IPS-NIHi7 (cell line): ENCODE measurements around the gene DAAM2.

Source experiments
- DNase-seq: peaks from one replicate; pipeline ENCODE4 v3.0.0; 2012; ENCODE audit warnings: mixed read lengths; ENCODE audit errors: extremely low spot score

DAAM2 gene

GRCh38 chr6:39886871-39887270 lies 94.7 kb downstream of the DAAM2 start:
- no peak for DNase-seq

GRCh38 chr6:39887692-39888450 lies 95.7 kb downstream of the DAAM2 start:
- DNase-seq: peak; percentile 55

DNA sequence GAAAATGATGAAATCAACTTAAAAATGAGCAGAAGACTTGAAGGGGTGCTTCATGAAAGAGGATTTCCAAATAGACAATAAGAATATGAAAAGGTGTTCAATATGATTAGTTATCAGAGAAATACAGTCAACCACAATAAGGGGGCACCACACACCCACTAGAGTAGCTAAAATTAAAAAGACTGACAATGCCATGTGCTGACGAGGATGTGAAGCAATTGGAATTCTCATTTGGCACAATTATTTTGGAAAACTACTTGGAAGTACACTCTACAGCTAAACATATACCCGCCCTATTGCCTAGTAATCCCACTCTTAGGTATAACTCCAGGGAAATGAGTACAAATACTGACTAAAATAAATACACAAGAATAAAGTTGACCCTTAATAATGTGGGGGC lies 97.1 kb downstream of the DAAM2 start:
- no peak for DNase-seq

DNA sequence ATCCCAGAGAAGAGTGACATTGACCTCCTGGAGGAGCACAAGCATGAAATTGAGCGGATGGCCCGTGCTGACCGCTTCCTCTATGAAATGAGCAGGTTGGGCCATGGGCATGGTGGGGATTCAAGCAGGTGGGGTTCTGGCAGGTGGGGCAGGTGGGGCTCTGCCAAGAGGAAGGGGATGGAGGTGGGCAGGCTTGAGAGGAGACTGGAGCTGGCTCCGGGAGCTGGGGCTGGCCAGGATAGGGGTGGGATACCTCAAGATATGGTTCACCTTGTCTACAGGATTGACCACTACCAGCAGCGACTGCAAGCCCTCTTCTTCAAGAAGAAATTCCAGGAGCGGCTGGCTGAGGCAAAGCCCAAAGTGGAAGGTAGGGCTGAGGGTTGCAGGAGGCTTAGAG lies 99.2 kb downstream of the DAAM2 start:
- DNase-seq: no peak

DNA sequence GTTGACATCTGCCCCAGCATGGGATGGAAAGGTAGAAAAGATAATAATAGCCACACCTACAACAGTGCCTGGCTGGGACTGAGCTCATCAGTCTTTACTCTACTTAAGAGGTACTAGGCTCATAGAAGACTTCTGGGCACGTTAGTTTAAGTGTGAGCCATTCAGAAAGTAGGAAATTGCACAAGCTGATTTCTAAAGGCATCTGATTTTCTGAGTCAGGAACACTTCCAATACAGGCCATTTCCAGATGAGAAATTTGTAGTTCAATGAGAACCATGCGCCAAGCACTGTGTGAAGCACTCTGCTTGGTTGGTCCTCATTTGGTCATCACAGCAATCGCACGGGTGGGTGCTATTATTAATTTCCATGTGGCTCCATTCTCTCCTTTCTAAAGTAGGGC lies 99.8 kb downstream of the DAAM2 start:
- DNase-seq: no peak

DNA sequence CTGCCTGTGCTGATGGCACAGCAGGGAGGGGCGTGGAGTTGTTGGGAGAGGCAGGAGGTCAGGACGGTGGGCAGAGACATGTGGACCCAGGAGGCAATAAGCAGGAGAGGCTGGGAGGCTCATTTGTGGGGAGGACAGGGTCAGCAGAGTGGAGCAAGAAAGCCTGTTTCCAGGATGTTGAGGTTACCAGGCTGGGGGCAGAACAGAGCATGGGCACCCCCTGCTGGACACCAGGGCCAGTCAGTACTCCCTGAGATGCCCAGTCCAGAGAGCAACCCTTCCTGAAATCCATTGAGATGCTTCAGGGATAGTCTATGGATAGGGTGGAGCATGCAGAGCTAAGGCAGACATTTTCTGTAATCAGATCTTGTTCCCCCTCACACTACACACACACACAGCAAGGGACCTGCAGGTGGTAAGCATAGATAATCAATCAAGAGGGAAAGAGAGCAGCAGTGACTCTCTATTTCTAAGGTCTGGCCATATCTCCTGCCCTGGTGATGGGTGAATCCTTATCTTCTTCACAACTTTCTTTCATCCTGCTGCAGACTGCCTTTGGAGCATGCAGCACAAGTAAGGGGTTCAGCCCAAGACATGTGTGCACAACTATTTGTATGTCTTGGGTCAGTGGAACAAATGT lies 100.4 kb downstream of the DAAM2 start:
- DNase-seq: peak; percentile 89

GRCh38 chr6:39893286-39893685 lies 101.1 kb downstream of the DAAM2 start:
- no peak for DNase-seq

DNA sequence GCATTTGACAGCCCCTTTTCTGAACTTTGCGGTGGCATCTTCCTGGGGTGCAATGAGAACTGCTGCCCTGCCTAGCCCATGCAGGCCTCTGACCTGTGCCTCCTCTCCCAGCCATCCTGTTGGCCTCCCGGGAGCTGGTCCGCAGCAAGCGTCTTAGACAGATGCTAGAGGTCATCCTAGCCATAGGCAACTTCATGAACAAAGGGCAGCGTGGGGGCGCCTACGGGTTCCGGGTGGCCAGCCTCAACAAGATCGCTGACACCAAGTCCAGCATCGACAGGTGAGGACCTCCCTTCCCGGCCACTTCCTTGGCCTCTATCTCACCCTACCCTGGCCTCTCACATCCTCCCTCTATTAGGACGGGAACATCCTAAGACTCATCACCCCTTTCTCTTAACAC lies 104.5 kb downstream of the DAAM2 start:
- no peak for DNase-seq

- DNase-seq: no peak
Observed at GRCh38 chr6:39897698-39898097, 105.5 kb downstream of the DAAM2 start.

DNA sequence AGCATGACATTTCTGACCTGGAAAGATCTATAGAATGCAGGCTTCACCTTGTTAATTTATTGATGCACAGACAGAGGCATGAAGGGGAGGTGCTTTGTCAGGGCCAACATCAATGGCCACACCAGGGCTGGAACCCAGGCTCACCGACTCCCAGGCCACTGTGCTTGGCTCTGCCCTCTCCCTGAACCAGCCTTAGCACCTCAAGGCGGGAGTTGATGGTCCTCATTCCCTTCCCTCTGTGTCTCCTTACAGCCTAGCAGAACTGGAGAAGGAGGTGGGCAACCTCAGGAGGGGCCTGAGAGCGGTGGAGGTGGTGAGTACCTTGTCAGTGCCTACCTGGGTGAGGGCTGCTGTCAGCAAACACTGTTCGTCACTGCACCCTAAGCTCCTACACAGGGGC lies 106.4 kb downstream of the DAAM2 start:
- no peak for DNase-seq

GRCh38 chr6:39899554-39900295 lies 107.5 kb downstream of the DAAM2 start:
- no peak for DNase-seq

DNA sequence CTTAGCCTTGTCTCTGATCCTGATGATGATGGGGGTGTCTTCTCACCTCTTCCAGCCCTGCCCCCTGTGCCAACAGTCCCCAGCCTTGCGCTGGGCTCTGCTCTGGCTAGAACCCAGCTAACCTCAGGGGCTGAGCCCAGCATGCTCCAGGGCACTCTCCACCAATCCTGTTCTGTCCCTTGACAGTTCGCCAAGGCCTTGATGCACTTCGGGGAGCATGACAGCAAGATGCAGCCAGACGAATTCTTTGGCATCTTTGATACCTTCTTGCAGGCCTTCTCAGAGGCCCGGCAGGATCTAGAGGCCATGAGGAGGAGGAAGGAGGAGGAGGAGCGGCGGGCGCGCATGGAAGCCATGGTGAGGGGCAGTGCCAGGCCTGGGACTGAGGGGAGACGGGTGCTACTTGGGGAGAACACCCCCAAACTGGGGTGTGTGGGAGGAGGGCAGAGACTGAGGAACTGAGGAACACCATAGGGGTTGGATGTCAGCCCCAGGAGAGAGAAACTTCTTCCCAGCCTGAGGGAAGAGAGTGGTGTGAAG lies 109.0 kb downstream of the DAAM2 start:
- DNase-seq: no peak

DNA sequence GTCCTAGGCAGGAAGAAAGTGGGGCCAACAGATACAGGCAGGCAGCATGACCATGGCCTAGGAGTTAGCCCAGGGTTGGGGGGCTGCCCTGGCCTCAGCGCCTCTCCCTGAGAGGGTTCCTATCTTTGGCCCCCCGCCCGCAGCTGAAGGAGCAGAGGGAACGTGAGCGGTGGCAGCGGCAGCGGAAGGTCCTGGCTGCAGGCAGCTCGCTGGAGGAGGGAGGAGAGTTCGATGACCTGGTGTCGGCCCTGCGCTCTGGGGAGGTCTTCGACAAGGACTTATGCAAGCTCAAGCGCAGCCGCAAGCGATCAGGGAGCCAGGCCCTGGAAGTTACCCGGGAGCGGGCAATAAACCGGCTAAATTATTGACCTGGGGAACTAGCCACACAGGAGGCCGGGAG lies 109.5 kb downstream of the DAAM2 start:
- no peak for DNase-seq

GRCh38 chr6:39902136-39902535 lies 110.0 kb downstream of the DAAM2 start:
- no peak for DNase-seq

DNA sequence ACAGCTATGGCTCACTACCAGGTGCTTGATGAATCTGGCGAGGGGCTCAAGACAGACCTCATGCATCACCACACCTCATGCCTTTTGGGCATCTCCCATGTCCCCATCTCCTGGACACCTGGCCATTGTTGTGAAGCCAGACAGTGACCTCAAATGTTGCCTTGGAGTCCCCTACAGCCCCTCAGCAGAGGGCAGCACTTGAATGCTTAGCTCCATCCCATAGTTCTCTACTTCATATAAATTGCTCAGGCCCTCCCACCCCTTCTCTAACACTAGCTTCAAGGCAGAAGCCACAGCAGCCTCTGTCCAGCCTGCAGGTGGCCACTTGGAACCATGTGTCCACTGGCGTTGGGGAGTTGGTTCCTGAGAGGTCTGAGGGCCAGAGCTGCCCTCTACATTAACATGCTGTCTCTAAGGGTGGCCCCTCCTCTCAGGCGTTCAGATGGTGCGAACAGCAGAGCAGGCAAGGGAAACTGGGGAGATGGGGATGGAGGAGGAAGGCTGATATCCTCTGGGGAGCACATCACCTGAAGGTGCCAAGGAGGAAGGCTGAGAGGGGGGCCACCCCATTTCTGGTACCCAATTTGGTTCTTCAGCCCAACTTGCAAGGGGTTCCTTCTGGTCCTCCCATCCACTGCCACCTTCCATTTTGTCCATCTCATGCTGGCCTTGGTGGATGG lies 110.8 kb downstream of the DAAM2 start:
- no peak for DNase-seq

- no peak for DNase-seq
Observed at GRCh38 chr6:39903656-39904055, 111.5 kb downstream of the DAAM2 start.

GRCh38 chr6:39904946-39905639 lies 112.9 kb downstream of the DAAM2 start:
- no peak for DNase-seq

DNA sequence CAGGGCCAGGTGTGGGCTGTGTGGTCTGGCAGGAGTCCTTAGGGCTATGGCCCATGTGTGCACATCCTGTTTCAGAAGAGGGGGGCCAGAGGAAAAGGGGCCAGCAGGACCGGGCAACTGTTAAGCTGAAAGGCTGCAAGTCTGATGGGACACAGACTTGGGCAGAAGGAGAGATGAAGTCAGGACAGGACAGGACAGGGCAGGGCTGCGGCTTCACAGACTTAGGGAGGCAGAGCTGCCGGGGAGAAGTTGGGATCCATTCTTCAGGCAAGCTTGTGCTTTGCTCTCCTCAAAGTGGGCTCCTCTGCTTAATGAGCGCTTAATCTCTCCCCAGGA lies 113.4 kb downstream of the DAAM2 start:
- DNase-seq: no peak

DNA sequence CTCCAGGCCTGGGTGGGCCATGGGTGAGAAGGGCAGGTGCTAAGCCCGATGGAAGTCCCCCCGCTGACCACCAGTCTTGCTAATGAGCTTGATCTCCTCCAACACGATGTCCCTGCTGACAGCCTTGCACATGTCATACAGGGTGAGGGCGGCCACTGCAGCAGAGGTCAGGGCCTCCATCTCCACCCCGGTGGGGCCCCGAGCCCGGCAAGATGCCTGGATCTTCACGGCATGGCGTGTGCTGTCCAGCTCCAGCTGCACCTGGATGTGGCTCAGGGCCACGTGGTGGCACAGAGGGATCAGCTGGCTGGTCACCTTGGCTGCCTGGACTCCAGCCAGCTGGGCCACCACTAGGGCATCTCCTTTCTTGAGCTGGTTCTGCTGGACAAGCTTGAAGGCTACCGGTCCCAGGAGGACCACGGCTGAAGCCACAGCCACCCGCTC lies 114.2 kb downstream of the DAAM2 start:
- DNase-seq: no peak

GRCh38 chr6:39907871-39908575 lies 115.8 kb downstream of the DAAM2 start:
- DNase-seq: no peak
